Astrocyte of the spinal cord (primary cell): ENCODE data around the gene TSPAN9.

Experiments
- DNase-seq: peaks from one replicate; pipeline ENCODE4 v3.0.0; 2011; ENCODE audit warnings: low read depth, low spot score
- H3K4me3 ChIP-seq: 2 replicates; pipeline ENCODE4 v1.5.1; 2011; ENCODE audit warnings: low read depth, mild to moderate bottlenecking, low read length, moderate library complexity
- CTCF ChIP-seq: IDR thresholded peaks from 2 replicates; pipeline ENCODE4 v1.5.1; 2012; ENCODE audit warnings: low read depth, mild to moderate bottlenecking, low read length, inconsistent platforms
- in situ Hi-C: cut with HindIII; loops from 2 replicates; pipeline ENCODE4 v1.10.0; 2017; ENCODE audit warnings: low sequenced_read_pairs

The TSPAN9 gene

GRCh38 chr12:3218228-3219171, 141.3 kb downstream of the TSPAN9 start:
- no peak for TF ChIP-seq CTCF
- in situ Hi-C loops = no loop called here
- peak; percentile 77 for DNase-seq
- H3K4me3 ChIP-seq = no peak overlapping the region

- TF ChIP-seq CTCF = no peak
- in situ Hi-C loops = no loop called here
- DNase-seq = no peak
- no peak overlapping the region for H3K4me3 ChIP-seq
Measured at GRCh38 chr12:3219233-3219632, 142.1 kb downstream of the TSPAN9 start.

GRCh38 chr12:3220382-3221321, 143.5 kb downstream of the TSPAN9 start:
- DNase-seq = no peak
- no peak overlapping the region for H3K4me3 ChIP-seq
- in situ Hi-C loops = no loop called here
- no peak for TF ChIP-seq CTCF

- DNase-seq = no peak
- TF ChIP-seq CTCF = no peak
- in situ Hi-C loops = no loop called here
- H3K4me3 ChIP-seq = no peak overlapping the region
Measured at GRCh38 chr12:3222306-3222705, 145.1 kb downstream of the TSPAN9 start.

- TF ChIP-seq CTCF = no peak
- H3K4me3 ChIP-seq = no peak overlapping the region
- no peak for DNase-seq
- in situ Hi-C loops = no loop called here
Measured at GRCh38 chr12:3222979-3223378, 145.8 kb downstream of the TSPAN9 start.
